ENCODE results near the gene FAM180B.

Gene FAM180B

DNA sequence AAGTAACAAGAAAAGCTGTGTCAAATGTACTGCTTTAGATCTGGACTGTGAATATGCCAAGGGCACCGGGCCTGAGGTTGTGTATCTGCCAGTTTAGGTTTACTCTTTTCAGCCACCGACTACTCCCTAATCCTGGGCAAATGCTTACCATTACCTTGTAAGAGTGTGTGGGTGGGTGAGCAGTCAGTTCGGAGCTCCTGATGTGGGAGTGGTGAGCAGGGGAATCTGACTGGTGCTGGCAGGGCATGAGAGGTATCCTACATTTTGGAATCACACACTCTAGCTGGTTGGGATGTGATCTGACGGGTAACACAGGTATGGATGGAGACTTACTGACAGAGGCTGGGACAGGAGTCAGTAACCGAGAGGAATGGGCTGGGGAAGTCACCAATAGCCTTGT, 2.6 kb upstream of the FAM180B start:
- Histone ChIP-seq H3F3A (ENCODE audit: insufficient read depth) (no peaks in the 10 kb centered on the region), H2AFZ (ENCODE audit: low read depth, low read length, severe bottlenecking) (no peak overlapping the region), H3K9me2 (replicated peaks; ENCODE audit: insufficient read depth, low read length) (no peaks in the 10 kb centered on the region), H3K79me2 (ENCODE audit: insufficient read depth, low read length) (peaks cover 18% of the 10 kb centered on the region), H3K27ac (ENCODE audit: low read depth, low read length) (no peak overlapping the region), H3K36me3 (ENCODE audit: low read length) (0 out of 2 replicates have a peak, but pooled peaks cover 5% of the 10 kb centered on the region), H3K9me3 (ENCODE audit: insufficient read depth, low read length) (no peaks in the 10 kb centered on the region), H4K20me1 (ENCODE audit: low read depth, low read length) (no peaks in the 10 kb centered on the region), H3K4me2 (ENCODE audit: low read depth, low read length, poor library complexity, severe bottlenecking) (no peak overlapping the region), H3K27me3 (ENCODE audit: low read length) (no peaks in the 10 kb centered on the region), H3K4me3 (ENCODE audit: insufficient read depth, low read length, poor library complexity, severe bottlenecking) (no peak overlapping the region), H3K9ac (ENCODE audit: low read length) (no peak overlapping the region)
- TF ChIP-seq, protein P1, sequence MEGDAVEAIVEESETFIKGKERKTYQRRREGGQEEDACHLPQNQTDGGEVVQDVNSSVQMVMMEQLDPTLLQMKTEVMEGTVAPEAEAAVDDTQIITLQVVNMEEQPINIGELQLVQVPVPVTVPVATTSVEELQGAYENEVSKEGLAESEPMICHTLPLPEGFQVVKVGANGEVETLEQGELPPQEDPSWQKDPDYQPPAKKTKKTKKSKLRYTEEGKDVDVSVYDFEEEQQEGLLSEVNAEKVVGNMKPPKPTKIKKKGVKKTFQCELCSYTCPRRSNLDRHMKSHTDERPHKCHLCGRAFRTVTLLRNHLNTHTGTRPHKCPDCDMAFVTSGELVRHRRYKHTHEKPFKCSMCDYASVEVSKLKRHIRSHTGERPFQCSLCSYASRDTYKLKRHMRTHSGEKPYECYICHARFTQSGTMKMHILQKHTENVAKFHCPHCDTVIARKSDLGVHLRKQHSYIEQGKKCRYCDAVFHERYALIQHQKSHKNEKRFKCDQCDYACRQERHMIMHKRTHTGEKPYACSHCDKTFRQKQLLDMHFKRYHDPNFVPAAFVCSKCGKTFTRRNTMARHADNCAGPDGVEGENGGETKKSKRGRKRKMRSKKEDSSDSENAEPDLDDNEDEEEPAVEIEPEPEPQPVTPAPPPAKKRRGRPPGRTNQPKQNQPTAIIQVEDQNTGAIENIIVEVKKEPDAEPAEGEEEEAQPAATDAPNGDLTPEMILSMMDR (IDR thresholded peaks at IDR 0.05; ENCODE audit: insufficient read depth, low read length, poor library complexity, severe bottlenecking): no peak
- TF ChIP-seq EZH2phosphoT487 (conservative IDR thresholded peaks at IDR 0.05; ENCODE audit: low read length): no peak

GRCh38 chr11:47587039-47587716, 700 bp downstream of the FAM180B start:
- Histone ChIP-seq H3K27ac (ENCODE audit: low read depth, low read length) (no peak overlapping the region), H3F3A (ENCODE audit: insufficient read depth) (no peaks in the 10 kb centered on the region), H3K36me3 (ENCODE audit: low read length) (no peaks in the 10 kb centered on the region), H3K79me2 (ENCODE audit: insufficient read depth, low read length) (no peaks in the 10 kb centered on the region), H3K9me2 (replicated peaks; ENCODE audit: insufficient read depth, low read length) (no peaks in the 10 kb centered on the region), H3K9ac (ENCODE audit: low read length) (no peak overlapping the region), H3K27me3 (ENCODE audit: low read length) (no peaks in the 10 kb centered on the region), H3K4me2 (ENCODE audit: low read depth, low read length, poor library complexity, severe bottlenecking) (no peak overlapping the region), H3K9me3 (ENCODE audit: insufficient read depth, low read length) (no peaks in the 10 kb centered on the region), H4K20me1 (ENCODE audit: low read depth, low read length) (no peaks in the 10 kb centered on the region), H3K4me3 (ENCODE audit: insufficient read depth, low read length, poor library complexity, severe bottlenecking) (no peak overlapping the region), H2AFZ (ENCODE audit: low read depth, low read length, severe bottlenecking) (no peak overlapping the region)
- TF ChIP-seq, protein P1 (IDR thresholded peaks at IDR 0.05; ENCODE audit: insufficient read depth, low read length, poor library complexity, severe bottlenecking): no peak
- no peak for TF ChIP-seq EZH2phosphoT487 (conservative IDR thresholded peaks at IDR 0.05; ENCODE audit: low read length)

DNA sequence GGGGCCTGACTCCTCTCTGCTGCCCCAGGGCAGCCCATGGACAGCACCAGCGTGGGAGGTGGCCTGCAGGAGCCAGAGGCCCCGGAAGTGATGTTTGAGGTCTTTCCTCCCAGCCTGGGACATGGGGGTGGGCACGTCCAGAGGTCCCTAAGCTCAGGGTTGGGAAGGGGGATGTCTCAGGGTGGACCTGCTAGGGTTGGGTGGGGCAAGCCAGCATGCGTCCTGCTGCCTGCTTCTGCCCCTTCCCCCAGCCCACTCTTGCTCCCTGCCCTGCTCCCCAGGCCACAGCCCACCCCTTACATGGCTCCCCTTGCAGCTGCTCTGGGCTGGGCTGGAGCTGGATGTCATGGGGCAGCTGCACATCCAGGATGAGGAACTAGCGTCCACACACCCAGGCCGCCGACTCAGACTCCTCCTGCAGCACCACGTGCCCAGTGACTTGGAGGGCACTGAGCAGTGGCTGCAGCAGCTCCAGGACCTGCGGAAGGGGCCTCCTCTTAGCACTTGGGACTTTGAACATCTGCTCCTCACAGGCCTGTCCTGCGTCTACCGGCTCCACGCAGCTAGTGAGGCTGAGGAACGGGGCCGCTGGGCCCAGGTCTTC, 1.3 kb downstream of the FAM180B start:
- no peaks in the 10 kb centered on the region for H3K27me3 ChIP-seq (ENCODE audit: low read length)
- H3K4me2 ChIP-seq (ENCODE audit: low read depth, low read length, poor library complexity, severe bottlenecking): no peak overlapping the region
- TF ChIP-seq, protein P1 (IDR thresholded peaks at IDR 0.05; ENCODE audit: insufficient read depth, low read length, poor library complexity, severe bottlenecking): no peak
- TF ChIP-seq EZH2phosphoT487 (conservative IDR thresholded peaks at IDR 0.05; ENCODE audit: low read length): no peak
- no peaks in the 10 kb centered on the region for H3K9me2 ChIP-seq (replicated peaks; ENCODE audit: insufficient read depth, low read length)
- H3K79me2 ChIP-seq (ENCODE audit: insufficient read depth, low read length): no peaks in the 10 kb centered on the region
- no peak overlapping the region for H3K27ac ChIP-seq (ENCODE audit: low read depth, low read length)
- no peaks in the 10 kb centered on the region for H3K36me3 ChIP-seq (ENCODE audit: low read length)
- no peaks in the 10 kb centered on the region for H3F3A ChIP-seq (ENCODE audit: insufficient read depth)
- H3K9ac ChIP-seq (ENCODE audit: low read length): no peak overlapping the region
- H2AFZ ChIP-seq (ENCODE audit: low read depth, low read length, severe bottlenecking): no peak overlapping the region
- H4K20me1 ChIP-seq (ENCODE audit: low read depth, low read length): no peaks in the 10 kb centered on the region
- no peaks in the 10 kb centered on the region for H3K9me3 ChIP-seq (ENCODE audit: insufficient read depth, low read length)
- H3K4me3 ChIP-seq (ENCODE audit: insufficient read depth, low read length, poor library complexity, severe bottlenecking): no peak overlapping the region
